Naive thymus-derived CD4-positive, alpha-beta T cell (primary cell): ENCODE data around the gene KDM3A. TPM values are rescaled to one million over a fixed set of nuclear protein-coding genes. Genes with fewer than 3 reads are reported as not detected.

ENCODE experiments used
- polyA plus RNA-seq, 2 donors: library from polyadenylated mRNA; unstranded; fragments of 300-500 nt; fragmentation: Illumina TruSeq; gene quantifications; one replicate each; pipeline ENCODE4 v1.2.3, GENCODE V29; 2021
- total RNA-seq, 6 experiments: library from RNA in 5 of 6; stranded (reverse) in 5 of 6; gene quantifications; 1 replicate in 5 of 6; 2 replicates in 1 of 6; pipeline ENCODE4 v1.2.3 and lab custom pipeline; 2021 to 2026

The KDM3A gene
- total and polyA plus RNA-seq, 7 experiments from 2014 or later, result 17.7 to 191 (median 145) TPM

Other genes with a start within 250 kb of the KDM3A start
- gene IMMT, start 245.9 kb upstream of the KDM3A start, total RNA-seq, result 100 to 1,000 TPM in 1 of 5 experiments, 10 to 100 TPM in 4; 59.2 to 164 (median 77.0) TPM
- gene IMMT, start 245.9 kb upstream of the KDM3A start, polyA plus RNA-seq, result 10 to 100 TPM; 66.7 to 95.5 TPM
- 10 to 100 TPM in 4 of 5 experiments, 1 to 10 TPM in 1; 9.7 to 49.2 (median 26.5) TPM for gene MRPL35, start 241.9 kb upstream of the KDM3A start, total RNA-seq
- 10 to 100 TPM; 29.0 to 38.2 TPM for gene MRPL35, start 241.9 kb upstream of the KDM3A start, polyA plus RNA-seq
- under 1 TPM; 0.22 to 0.45 (median 0.29) TPM for gene REEP1, start 103.7 kb upstream of the KDM3A start, total RNA-seq
- under 1 TPM; 0.05 to 0.41 TPM for gene REEP1, start 103.7 kb upstream of the KDM3A start, polyA plus RNA-seq
- 100 to 1,000 TPM in 2 of 5 experiments, 10 to 100 TPM in 3; 39.9 to 103 (median 71.4) TPM for gene CHMP3, start 122.1 kb downstream of the KDM3A start, total RNA-seq
- gene CHMP3, start 122.1 kb downstream of the KDM3A start, polyA plus RNA-seq, result 10 to 100 TPM; 90.1 to 99.1 TPM
- 10 to 100 TPM; 15.6 to 71.2 (median 37.8) TPM for gene RNF103, start 182.5 kb downstream of the KDM3A start, total RNA-seq
- 1 to 10 TPM; 2.3 to 2.8 TPM for gene RNF103, start 182.5 kb downstream of the KDM3A start, polyA plus RNA-seq